ENCODE measurements around the gene EGFLAM. TPM values are rescaled to one million over a fixed set of nuclear protein-coding genes. Genes with fewer than 3 reads are reported as not detected.

EGFLAM gene
- total and polyA plus RNA-seq, 2 experiments from 2014 or later, result 0.24 to 1.9 TPM

GRCh38 chr5:38463634-38464521 lies 205.5 kb downstream of the EGFLAM start (continued):
- no peak for TF ChIP-seq REST (IDR thresholded peaks at IDR 0.05; ENCODE audit: unreplicated experiment)
- no peak for TF ChIP-seq ZNF331 (CRISPR knock-in tag; IDR thresholded peaks at IDR 0.05; ENCODE audit: low read depth)
- TF ChIP-seq ETS1 (IDR thresholded peaks at IDR 0.05), result no peak

GRCh38 chr5:38465061-38465460 lies 206.7 kb downstream of the EGFLAM start:
- Histone ChIP-seq H3K36me3 (ENCODE audit: insufficient read depth) (no peaks in the 10 kb centered on the region), H3K4me1 (ENCODE audit: insufficient read depth) (no peaks in the 10 kb centered on the region), H3K27me3 (ENCODE audit: insufficient read depth) (no peaks in the 10 kb centered on the region), H3K4me2 (no peak overlapping the region), H4K20me1 (replicated peaks; ENCODE audit: insufficient read depth) (no peaks in the 10 kb centered on the region), H3K79me2 (replicated peaks; ENCODE audit: insufficient read depth) (no peaks in the 10 kb centered on the region), H3K27ac (ENCODE audit: low read depth) (no peak overlapping the region), H3K9me2 (ENCODE audit: insufficient read depth) (peaks cover 5% of the 10 kb centered on the region), H3K4me3 (no peak overlapping the region), H3F3A (replicated peaks; ENCODE audit: low read depth) (no peaks in the 10 kb centered on the region), H2AFZ (no peak overlapping the region)
- no peaks in the 10 kb centered on the region for H3K36me3 Mint-ChIP-seq (ENCODE audit: low read depth)
- H3K27me3 Mint-ChIP-seq (ENCODE audit: insufficient read depth, low read depth, poor library complexity), result peaks cover 4% of the 10 kb centered on the region
- ATAC-seq (no peak), DNase-seq (ENCODE audit: low spot score) (no peak)
- H3K27ac Mint-ChIP-seq, result no peak overlapping the region
- peaks cover 15% of the 10 kb centered on the region for H3K4me1 Mint-ChIP-seq
- H3K9me3 Mint-ChIP-seq, result no peaks in the 10 kb centered on the region
- no peak overlapping the region for H3K4me3 Mint-ChIP-seq
- TF ChIP-seq POLR2AphosphoS5 (IDR thresholded peaks at IDR 0.05; ENCODE audit: low read depth), result no peak
- no peak for TF ChIP-seq EZH2phosphoT487 (IDR thresholded peaks at IDR 0.05; ENCODE audit: unreplicated experiment)
- no peak for TF ChIP-seq STAT1 (IDR thresholded peaks at IDR 0.05; ENCODE audit: unreplicated experiment)
- no peak for TF ChIP-seq JUNB (IDR thresholded peaks at IDR 0.05; ENCODE audit: unreplicated experiment)
- TF ChIP-seq CREB1 (CRISPR knock-in tag; IDR thresholded peaks at IDR 0.05; ENCODE audit: low read depth), result no peak
- TF ChIP-seq REST (IDR thresholded peaks at IDR 0.05; ENCODE audit: unreplicated experiment), result no peak
- no peak for TF ChIP-seq ZNF114 (CRISPR knock-in tag; IDR thresholded peaks at IDR 0.05)
- no peak for TF ChIP-seq NANOG (IDR thresholded peaks at IDR 0.05; ENCODE audit: borderline replicate concordance)
- TF ChIP-seq ZNF331 (CRISPR knock-in tag; IDR thresholded peaks at IDR 0.05; ENCODE audit: low read depth), result no peak
- TF ChIP-seq ETS1 (IDR thresholded peaks at IDR 0.05), result no peak

Measured in GM23338 (cell line).